GM19351 (cell line): ENCODE results near the gene ACTG1.

Experiments used
- ATAC-seq: cut with Tn5 transposase; IDR thresholded peaks from one replicate; pipeline ENCODE4 v1.9.1; 2021; ENCODE audit warnings: mild to moderate bottlenecking, moderate library complexity; ENCODE audit not compliant: unreplicated experiment

The ACTG1 gene

DNA sequence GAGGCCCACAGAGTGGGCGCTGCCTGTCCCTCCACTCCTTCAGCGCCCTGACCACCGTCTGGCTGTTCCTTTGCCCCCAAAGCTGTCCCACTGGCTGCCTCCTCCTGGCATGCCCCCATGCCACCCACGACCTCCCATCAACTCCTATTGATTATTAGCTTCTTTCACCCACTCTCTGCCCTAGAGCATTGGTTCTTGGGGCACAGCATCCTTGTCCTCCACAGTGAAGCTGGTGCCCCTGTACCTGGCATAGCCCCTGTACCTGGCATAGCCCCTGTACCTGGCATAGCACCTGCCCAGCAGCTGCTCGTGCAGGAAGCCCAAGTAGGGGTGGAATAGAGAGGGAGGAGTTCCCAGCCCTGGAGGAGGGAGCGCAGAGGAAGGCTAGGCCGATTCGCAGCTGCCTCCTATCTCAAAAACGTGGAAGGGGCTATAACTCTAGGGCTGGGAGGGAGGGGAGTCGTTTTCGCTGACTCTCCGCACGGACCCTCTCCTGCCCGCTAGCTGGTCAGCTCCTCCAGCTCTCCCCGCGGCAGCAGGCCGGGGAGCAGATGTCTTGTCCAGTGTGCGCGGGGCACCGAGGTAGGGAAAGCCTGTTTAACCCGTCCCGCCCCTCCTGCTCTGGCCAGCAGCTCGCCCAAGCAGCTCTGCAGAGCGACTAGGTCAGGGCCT is 5.7 kb upstream of the ACTG1 start:
- ATAC-seq, result no peak

DNA sequence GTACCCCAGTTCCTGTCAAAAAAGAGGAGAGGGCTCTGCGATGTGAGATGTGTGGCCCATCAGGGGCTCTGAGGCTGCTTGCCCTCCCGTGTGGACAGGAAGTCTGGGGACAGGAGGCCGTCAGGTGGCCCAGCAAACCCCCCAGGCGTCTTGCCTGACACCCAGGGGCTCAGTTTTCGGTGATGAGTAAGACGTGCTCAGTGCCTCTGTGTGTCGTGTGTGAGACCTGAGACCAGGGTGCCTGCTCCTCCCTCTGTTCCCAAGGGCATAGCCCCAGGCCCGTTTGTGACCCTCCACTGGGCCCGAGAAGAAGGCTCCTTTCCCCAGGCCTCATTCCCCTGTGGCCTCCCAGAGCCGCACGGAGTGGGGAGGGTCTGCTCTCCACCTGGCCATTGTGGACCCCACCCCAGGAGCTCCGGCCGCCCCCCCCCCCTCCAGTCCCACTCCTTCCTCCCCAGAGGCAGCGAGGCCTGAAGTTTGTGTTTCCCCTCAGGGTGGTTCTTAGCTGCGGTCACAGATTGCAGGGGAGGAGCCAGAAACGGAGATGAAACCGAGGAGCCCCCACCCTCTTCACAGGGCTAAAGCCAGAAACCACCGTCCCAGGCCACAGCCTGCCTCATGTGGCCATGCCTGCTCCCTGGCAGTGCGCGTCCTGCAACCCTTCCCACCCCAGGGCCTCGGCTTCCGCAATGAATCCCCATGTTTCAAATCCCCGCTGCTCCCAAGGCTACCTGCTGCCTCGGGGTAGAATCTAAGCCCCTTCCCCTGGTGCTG is 4.9 kb upstream of the ACTG1 start:
- peak; percentile 33 for ATAC-seq

DNA sequence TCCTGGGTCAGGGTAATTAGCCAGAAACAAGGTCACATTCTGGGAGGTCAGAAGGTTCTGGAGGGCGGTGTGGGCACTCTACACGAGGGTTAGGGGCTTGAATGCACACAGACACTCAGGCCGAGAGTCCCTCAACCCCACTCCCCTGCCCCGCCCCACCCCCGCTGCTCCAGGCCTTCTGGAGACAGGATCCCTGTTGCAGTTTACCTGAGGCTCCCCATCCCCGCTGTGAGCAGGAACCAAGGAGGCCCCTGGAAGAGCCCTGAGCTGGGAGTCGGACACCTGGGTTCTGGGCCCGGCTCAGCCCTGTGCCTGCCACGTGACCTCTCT is 4.4 kb upstream of the ACTG1 start:
- ATAC-seq, result no peak

DNA sequence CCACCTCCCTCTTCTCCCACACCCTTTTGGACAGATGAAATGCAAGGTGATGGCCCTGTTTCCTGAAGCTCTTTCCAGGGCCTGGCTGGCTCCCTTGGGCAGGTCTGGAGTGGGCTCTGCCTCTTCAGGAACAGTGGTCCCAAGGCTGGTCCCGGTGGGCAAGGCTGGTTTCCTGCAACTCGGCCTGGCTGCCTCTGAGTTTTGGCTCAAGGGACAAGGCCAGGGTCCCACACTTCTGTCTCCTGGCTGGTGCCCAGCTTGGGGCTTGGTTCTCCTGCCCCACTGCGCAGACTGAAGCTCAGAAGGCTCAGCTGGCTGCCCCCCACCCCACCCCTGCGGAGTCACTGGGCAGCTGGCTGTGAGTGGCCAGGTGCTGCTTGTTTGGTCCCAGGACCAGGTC is 3.8 kb upstream of the ACTG1 start:
- no peak for ATAC-seq

DNA sequence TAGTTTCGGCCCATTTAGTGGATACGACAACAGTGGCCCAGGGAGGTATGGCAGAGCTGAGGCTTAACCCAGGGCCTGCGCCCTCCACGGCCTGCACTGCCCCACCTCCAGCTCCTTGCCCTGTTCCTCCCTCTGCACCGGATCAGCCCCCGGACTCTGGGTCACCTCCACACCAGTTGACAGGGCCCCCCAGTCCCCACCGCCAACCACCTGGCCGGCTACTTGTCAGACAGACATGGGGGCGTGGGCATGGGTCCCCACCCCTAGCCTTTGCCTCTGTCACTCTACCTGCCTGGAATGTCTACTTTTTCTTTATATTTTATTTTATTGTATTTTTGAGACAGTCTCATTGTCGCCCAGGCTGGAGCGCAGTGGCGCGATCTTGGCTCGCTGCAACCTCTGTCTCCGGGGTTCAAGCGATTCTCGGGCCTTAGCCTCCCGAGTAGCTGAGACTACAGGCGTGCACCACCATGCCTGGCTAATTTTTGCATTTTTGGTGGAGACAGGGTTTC is 3.0 kb upstream of the ACTG1 start:
- no peak for ATAC-seq

DNA sequence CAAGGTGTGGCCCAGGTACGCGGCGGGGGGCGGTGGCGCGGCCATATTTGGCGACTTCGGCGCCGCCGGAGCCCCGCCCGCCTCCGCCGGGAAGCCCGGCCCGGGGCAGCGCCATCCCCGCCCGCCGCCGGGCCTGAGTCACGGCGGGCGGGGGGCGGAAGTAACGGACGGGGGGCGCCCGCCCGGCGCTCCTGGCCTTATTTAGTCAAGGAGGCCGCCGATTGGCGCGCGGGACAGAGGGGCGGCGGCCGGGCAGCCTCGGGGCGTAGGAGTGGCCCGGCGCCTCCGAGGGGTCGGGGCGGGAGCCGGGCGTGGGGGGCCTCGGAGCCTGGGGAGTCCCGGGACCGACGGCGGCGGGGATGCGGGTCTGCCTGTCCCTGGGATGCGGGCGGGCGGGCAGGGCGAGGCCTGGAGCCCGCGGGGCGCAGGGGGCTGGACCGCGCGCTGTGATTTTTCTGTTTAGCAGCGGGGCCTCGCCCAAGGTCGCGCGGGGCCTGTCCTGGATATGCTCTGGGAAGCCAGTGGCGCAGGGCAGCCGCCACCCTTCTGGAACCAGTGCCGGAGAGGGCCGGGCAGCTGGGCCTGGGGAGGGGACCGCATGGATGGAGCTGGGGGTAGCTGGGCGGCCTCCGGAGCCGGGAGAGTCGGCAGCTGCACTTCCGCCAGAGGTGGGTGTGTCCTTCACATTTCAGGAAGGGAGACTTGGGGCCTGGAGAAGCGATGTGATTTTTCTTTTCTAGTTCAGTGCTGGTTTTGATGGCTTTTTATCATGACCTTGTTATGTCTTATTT is 2.3 kb upstream of the ACTG1 start:
- ATAC-seq, result no peak

DNA sequence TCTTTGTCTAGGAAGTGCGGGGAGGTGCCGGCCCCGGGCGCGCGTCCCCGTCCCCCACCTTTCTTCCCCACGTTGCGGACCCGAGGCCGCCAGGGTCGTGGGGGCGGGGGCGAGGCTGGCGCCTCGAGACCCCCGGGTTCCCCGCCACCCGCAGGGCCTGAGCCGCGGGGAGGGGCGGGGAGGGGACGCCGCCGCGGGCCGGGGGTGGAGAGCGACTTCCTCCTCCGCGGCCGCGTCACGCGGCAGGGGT is 1.8 kb upstream of the ACTG1 start:
- no peak for ATAC-seq

DNA sequence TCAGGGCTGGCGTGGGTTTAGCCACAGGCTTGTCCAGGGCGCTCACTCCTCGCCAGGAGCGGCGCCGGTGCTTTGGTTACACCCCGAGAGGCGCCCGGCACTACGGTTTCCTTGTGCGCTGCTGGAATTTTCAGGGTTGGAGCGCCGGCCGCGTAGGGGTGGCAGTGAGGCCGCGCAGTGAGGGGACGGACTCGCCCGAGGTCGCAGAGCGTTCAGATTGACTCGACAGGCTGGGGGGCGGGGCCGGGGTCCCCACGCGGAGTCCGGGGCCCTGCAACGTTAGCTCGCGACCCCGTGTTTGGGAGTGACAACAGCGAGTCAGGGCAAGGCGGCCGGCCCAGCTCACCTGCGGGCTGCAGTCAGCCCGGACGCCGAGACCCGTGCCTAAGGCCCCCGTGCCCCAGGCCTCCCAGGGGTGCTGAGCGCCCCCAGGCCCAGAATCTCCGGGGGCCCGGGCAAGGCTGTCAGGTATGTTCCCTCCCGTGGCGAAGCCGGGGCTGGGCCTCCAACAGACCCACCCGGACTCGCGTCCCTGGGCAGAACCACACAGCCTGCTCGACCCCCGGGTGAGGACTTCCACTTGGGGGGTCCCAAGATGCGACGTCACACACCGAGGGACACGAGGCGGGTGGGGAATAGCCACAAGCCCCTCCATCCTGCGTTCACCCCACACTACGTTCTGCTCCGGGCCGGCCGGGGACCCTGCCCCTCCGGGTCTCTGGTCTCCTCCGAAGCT is 1.3 kb upstream of the ACTG1 start:
- no peak for ATAC-seq

DNA sequence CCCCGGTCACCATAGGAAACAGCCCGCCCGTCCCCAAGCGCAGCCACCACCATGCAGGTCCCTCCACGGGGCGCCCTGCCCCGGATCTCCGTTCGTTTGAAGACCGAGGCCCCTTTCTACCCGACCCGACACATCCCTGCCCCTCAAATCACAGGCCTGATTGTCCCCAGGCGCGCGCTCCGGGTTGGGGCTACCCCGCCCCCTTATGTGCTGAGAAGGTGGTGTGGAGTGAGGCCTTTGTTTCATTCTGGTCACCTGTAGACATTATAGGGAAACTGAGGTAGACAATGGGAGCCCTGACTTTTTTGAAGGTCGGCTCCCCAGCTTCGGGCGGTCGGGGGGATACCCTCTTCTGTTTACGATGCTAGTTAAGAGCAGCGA is 763 bp upstream of the ACTG1 start:
- peak; percentile 3 for ATAC-seq

DNA sequence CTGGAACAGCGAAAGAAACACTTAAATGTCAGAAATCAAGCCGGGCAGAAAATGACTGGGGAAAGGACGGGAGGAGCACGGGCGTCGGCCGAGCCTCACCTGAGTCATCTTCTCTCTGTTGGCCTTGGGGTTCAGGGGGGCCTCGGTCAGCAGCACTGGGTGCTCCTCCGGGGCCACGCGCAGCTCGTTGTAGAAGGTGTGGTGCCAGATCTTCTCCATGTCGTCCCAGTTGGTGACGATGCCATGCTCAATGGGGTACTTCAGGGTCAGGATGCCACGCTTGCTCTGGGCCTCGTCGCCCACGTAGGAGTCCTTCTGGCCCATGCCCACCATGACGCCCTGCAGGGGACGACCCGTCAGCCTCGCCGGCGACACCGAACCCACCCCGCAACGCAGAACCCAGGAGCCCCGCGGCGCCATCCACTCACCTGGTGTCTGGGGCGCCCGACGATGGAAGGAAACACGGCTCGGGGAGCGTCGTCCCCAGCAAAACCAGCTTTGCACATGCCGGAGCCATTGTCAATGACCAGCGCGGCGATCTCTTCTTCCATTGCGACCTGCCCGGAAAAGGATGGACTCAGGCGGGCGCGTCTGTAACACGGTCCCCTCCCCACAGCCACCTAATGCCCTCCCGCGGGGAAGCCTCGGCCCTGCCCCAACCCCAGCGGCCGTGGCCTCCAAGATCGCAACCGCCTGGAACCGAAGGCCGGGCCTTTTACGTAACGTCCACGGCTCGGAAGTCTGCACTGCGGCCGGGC is 616 bp downstream of the ACTG1 start:
- ATAC-seq, result no peak

DNA sequence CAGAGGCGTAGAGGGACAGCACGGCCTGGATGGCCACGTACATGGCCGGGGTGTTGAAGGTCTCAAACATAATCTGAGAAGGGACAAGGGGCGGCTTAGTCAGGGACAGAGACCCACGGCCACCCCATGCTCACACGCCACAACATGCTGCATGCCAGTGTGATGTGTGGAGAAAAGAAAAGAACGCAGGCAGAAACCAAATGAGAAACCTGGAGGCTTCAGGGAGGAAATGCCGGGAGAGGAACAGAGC is 1.1 kb downstream of the ACTG1 start:
- no peak for ATAC-seq

DNA sequence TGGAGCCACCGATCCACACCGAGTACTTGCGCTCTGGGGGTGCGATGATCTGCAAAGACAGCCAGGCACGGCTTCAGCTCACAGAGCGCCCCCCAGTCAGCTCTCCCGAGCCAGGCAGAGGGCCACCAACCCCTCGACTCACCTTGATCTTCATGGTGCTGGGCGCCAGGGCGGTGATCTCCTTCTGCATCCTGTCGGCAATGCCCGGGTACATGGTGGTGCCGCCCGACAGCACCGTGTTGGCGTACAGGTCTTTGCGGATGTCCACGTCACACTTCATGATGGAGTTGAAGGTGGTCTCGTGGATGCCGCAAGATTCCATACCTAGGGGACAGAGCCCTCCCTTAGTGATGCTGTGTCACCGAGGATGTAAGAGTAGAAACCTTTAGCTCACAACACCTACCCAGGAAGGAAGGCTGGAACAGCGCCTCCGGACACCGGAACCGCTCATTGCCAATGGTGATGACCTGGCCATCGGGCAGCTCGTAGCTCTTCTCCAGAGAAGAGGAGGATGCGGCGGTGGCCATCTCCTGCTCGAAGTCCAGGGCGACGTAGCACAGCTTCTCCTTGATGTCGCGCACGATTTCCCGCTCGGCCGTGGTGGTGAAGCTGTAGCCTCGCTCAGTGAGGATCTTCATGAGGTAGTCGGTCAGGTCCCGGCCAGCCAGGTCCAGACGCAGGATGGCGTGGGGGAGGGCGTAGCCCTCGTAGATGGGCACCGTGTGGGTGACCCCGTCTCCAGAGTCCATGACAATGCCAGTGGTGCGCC is 1.6 kb downstream of the ACTG1 start:
- ATAC-seq, result no peak

DNA sequence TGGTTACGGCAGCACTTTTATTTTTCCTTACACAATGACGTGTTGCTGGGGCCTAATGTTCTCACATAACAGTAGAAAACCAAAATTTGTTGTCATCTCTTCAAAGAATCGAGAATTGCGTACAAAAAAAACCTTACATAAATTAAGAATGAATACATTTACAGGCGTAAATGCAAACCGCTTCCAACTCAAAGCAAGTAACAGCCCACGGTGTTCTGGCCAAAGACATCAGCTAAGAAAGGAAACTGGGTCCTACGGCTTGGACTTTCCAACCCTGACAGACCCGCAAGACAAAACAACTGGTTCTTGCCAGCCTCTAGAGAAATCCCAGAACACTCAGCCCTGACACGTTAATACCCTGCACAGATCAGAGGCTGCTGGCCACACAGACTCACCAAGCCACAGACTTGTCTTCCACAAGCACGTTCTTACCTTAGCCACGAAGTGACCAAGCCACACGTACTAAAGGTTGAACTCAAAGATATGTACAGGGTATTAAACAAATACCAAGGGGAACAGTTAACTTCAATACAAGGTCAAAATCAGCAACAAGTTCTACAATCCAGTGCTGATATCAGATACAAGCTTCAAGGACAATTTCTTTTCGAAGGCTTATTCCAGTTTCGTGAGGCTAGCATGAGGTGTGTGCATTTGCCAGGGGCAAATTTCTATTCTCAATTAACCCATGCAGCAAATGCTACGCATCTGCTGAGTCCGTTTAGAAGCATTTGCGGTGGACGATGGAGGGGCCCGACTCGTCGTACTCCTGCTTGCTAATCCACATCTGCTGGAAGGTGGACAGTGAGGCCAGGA is 2.4 kb downstream of the ACTG1 start:
- ATAC-seq, result no peak

DNA sequence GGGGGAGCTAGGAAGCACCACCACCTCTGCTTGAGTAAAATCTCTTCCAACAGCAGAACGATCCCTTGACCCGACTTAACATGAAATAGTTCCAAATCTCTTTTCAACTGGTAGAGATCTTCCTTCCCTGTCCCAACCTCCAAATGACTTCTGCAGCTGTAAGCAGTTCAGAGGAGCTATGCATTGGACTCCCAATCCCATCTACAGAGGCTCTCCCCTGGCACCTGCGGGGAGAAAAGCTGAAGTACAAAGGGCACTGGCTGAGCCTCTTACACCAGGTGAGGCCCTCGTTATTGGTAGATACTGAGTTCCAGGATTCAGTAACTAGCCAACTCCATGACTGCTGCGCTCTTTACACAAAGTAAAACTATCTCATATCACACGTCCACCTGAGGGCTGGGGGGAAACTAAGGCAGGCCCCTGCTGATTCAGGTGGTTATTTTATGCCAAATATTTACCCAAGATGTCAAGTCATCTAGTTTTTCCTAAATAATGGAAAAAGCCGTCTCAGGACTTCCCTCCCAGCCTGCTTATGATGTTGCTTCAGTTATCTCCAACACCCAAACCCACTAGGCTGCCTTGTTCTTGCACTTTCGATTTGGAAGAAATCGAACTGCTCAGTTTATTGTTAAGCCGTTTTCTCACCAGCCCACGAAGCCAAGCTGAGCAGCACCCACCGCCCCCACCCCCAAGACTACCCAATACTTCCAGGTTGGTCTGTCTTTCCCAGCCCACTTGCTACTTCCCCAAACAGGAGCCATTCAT is 3.2 kb downstream of the ACTG1 start:
- no peak for ATAC-seq

DNA sequence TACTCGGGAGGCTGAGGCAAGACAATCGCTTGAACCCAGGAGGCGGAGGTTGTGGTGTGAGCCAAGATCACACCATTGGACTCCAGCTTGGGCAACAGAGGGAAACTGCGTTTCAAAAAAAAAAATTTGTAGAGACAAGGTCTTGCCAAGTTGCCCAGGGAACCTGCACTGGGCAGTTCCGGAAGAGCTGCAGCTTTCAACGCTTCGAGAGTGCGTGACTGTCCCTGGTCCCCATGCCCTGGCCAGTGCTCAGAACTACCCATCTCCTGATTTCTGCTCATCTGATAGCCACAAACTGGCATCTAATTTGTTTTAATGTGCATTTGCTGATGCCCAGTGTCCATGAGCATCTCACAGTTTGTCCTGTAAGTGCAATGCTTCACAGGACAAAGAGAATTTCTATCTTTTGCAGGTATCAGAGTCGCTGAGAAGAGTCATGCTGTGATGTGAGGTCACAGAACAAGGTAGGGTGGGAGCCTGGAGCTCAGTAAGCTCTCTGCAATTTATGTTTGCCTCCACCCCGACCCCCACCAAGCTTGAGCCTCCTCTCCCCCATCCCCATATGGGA is 3.9 kb downstream of the ACTG1 start:
- no peak for ATAC-seq

DNA sequence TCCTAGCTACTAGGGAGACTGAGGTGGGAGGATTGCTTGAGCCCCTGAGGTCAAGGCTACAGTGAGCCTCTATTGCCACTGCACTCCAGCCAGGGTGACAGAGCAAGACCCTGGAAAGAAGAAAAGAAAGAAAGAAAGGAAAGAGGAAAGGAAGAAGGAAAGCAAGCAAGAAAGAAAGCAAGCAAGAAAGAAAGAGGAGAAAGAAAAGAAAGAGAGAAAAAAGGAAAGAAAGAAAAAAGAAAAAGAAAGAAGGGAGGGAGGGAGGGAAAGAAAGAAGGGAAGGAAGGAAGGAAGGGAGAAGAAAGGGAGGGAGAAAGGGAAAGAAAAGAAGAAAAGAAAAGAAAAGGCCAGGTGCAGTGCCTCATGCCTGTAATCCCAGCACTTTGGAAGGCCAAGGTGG is 9.0 kb downstream of the ACTG1 start:
- no peak for ATAC-seq

DNA sequence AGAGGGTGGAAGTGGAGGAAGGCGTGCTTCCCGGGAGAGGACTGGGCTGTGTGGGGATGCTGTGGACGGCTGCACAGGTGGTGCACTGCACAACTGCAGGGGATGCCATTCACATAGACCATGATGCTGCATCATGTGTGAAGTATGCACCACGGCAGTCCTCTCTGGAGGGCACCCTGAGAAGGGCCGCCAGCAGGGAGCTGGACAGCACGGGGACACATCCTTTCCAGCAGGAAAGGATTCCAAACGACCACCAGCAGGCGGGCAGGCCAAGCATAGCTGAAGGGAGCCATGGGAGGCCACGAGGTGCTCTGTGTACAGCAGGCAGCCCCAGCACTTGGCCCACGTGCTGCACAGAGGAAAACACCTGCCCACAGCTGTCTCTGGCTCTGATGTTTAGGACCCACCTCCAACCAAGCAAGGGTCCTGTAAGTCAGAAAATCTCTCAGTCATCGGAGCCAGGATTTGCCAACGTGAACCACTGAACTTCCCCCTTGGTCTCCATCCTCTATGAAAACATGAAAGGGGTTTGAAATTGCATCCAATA is 10.1 kb downstream of the ACTG1 start:
- no peak for ATAC-seq

DNA sequence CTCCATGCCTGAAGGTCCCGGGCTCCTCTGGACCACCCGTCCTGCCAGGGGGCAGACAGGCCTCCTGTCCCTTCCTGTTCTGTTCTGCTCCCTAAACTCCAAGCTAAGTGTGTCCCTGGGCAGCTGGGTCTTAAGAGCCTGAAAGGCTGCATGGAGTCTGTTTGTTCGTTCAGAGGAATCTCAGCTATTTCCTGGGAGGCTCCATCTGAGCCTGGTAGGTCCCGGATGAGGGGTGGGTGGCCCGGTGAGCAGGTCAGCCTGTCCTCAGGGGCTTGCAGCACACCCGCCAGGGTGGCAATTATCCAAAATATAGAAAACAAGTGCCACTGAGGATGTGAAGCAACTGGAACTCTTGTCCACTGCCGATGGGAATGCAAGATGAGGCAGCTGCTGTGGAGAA is 12.6 kb downstream of the ACTG1 start:
- ATAC-seq, result no peak
